ENCODE measurements around the gene N4BP2L2. TPM values are rescaled to one million over a fixed set of nuclear protein-coding genes. Genes with fewer than 3 reads are reported as not detected.

N4BP2L2 gene
- total and polyA plus RNA-seq, 2 experiments from 2014 or later = 63.1 to 160 TPM

GRCh38 chr13:32504263-32504662, 34.3 kb downstream of the N4BP2L2 start:
- no peak overlapping the region for H2AFZ ChIP-seq
- no peaks in the 10 kb centered on the region for H3F3A ChIP-seq (replicated peaks; ENCODE audit: low read depth)
- H3K9me2 ChIP-seq (ENCODE audit: insufficient read depth) = no peaks in the 10 kb centered on the region; the same call in 1 of the 2 replicates
- TF ChIP-seq STAT1 (IDR thresholded peaks at IDR 0.05; ENCODE audit: unreplicated experiment) = no peak
- no peak for TF ChIP-seq ZNF462 (CRISPR knock-in tag; IDR thresholded peaks at IDR 0.05)
- no peak for TF ChIP-seq ZNF114 (CRISPR knock-in tag; IDR thresholded peaks at IDR 0.05)
- TF ChIP-seq REST (IDR thresholded peaks at IDR 0.05; ENCODE audit: unreplicated experiment) = no peak
- no peak for TF ChIP-seq EZH2phosphoT487 (IDR thresholded peaks at IDR 0.05; ENCODE audit: unreplicated experiment)
- no peak for TF ChIP-seq CREB1 (CRISPR knock-in tag; IDR thresholded peaks at IDR 0.05; ENCODE audit: low read depth)
- Mint-ChIP-seq H3K27me3 (ENCODE audit: insufficient read depth, low read depth, poor library complexity) (no peaks in the 10 kb centered on the region), H3K27ac (no peak overlapping the region), H3K9me3 (no peaks in the 10 kb centered on the region), H3K36me3 (ENCODE audit: low read depth) (0 out of 3 replicates have a peak, but pooled peaks cover 2% of the 10 kb centered on the region), H3K4me1 (peaks cover 5% of the 10 kb centered on the region; the same call in 2 of the 3 replicates), H3K4me3 (no peak overlapping the region)
- no peaks in the 10 kb centered on the region for H3K27me3 ChIP-seq (ENCODE audit: insufficient read depth)
- H3K27ac ChIP-seq (ENCODE audit: low read depth) = no peak overlapping the region
- H3K79me2 ChIP-seq (replicated peaks; ENCODE audit: insufficient read depth) = no peaks in the 10 kb centered on the region
- H4K20me1 ChIP-seq (replicated peaks; ENCODE audit: insufficient read depth) = no peaks in the 10 kb centered on the region
- no peaks in the 10 kb centered on the region for H3K4me1 ChIP-seq (ENCODE audit: insufficient read depth)
- no peak for ATAC-seq
- no peak for DNase-seq (ENCODE audit: low spot score)
- no peak overlapping the region for H3K4me3 ChIP-seq
- no peak overlapping the region for H3K4me2 ChIP-seq
- H3K36me3 ChIP-seq (ENCODE audit: insufficient read depth) = no peaks in the 10 kb centered on the region

Data from GM23338 (cell line).